Cardiac septum (tissue), 1 donor: ENCODE data around the gene POPDC2. TPM values are rescaled to one million over a fixed set of nuclear protein-coding genes. Genes with fewer than 3 reads are reported as not detected.

Experiments
- DNase-seq: peaks from one replicate; pipeline ENCODE4 v3.0.0-alpha.2; 2020; ENCODE audit warnings: low spot score
- intact Hi-C: fragments of 100-400 bp; cut with DNase I; formaldehyde crosslinking; loops from one replicate; pipeline ENCODE4 v1.14.0; 2022
- total RNA-seq: library from RNA; stranded (reverse); fragmentation: NEBNext Ultra II Directional; extraction: Animal tissue kit (Norgen Biotek cat#: 25700); gene quantifications from one replicate; pipeline ENCODE4 v1.2.1, GENCODE V29; 2021
- donor health status: DM: no; HTN: no; CAD: no.

The POPDC2 gene
- total RNA-seq, 1 donor from 2014 or later, result 702 TPM

GRCh38 chr3:119627461-119627860, 32.9 kb downstream of the POPDC2 start:
- intact Hi-C loops, result no loop called here
- no peak for DNase-seq

- intact Hi-C loops, result no loop called here
Measured at GRCh38 chr3:119626196-119626595, 34.2 kb downstream of the POPDC2 start.

GRCh38 chr3:119625451-119626153, 34.8 kb downstream of the POPDC2 start:
- intact Hi-C loops, result no loop called here

More at GRCh38 chr3:119626196-119626595, 34.2 kb downstream of the POPDC2 start:
- no peak for DNase-seq

GRCh38 chr3:119624002-119624720, 36.2 kb downstream of the POPDC2 start:
- intact Hi-C loops, result no loop called here

More at GRCh38 chr3:119625451-119626153, 34.8 kb downstream of the POPDC2 start:
- no peak for DNase-seq

GRCh38 chr3:119620899-119621298, 39.5 kb downstream of the POPDC2 start:
- no peak for DNase-seq
- intact Hi-C loops, result no loop called here

More at GRCh38 chr3:119624002-119624720, 36.2 kb downstream of the POPDC2 start:
- no peak for DNase-seq

GRCh38 chr3:119619094-119619493, 41.3 kb downstream of the POPDC2 start:
- DNase-seq, result no peak
- intact Hi-C loops, result no loop called here

GRCh38 chr3:119616056-119616455, 44.3 kb downstream of the POPDC2 start:
- no peak for DNase-seq
- intact Hi-C loops, result no loop called here

GRCh38 chr3:119613872-119614271, 46.5 kb downstream of the POPDC2 start:
- intact Hi-C loops, result no loop called here
- DNase-seq, result no peak

GRCh38 chr3:119613201-119613600, 47.2 kb downstream of the POPDC2 start:
- no peak for DNase-seq
- intact Hi-C loops, result no loop called here

- no peak for DNase-seq
- intact Hi-C loops, result no loop called here
Measured at GRCh38 chr3:119611664-119612063, 48.7 kb downstream of the POPDC2 start.

GRCh38 chr3:119609301-119609700, 51.1 kb downstream of the POPDC2 start:
- intact Hi-C loops, result no loop called here
- no peak for DNase-seq

- DNase-seq, result no peak
- intact Hi-C loops, result no loop called here
Measured at GRCh38 chr3:119608405-119609000, 51.9 kb downstream of the POPDC2 start.

- intact Hi-C loops, result no loop called here
Measured at GRCh38 chr3:119604878-119605277, 55.5 kb downstream of the POPDC2 start.

GRCh38 chr3:119602676-119603075, 57.7 kb downstream of the POPDC2 start:
- no peak for DNase-seq
- intact Hi-C loops, result no loop called here

More at GRCh38 chr3:119604878-119605277, 55.5 kb downstream of the POPDC2 start:
- DNase-seq, result no peak

GRCh38 chr3:119601154-119601553, 59.2 kb downstream of the POPDC2 start:
- DNase-seq, result no peak
- intact Hi-C loops, result loop anchor here (2.0 kb wide), 1 partner anchor 34 kb away; no protein-coding TSS in a partner anchor

- no peak for DNase-seq
- intact Hi-C loops, result loop anchor here (2.0 kb wide), 1 partner anchor 34 kb away; no protein-coding TSS in a partner anchor
Measured at GRCh38 chr3:119600732-119601131, 59.7 kb downstream of the POPDC2 start.

- DNase-seq, result no peak
- intact Hi-C loops, result loop anchor here (2.0 to 5.0 kb wide), 2 partner anchors 35 to 83 kb away; no protein-coding TSS in a partner anchor
Measured at GRCh38 chr3:119599558-119600174, 60.7 kb downstream of the POPDC2 start.

GRCh38 chr3:119598410-119599098, 61.8 kb downstream of the POPDC2 start:
- intact Hi-C loops, result loop anchor here (5.0 kb wide), 1 partner anchor 84 kb away; no protein-coding TSS in a partner anchor

More at GRCh38 chr3:119598410-119599098, 61.8 kb downstream of the POPDC2 start:
- no peak for DNase-seq
